Vagina (tissue), 2 donors: ENCODE data around the gene ATP11A. TPM values are rescaled to one million over a fixed set of nuclear protein-coding genes. Genes with fewer than 3 reads are reported as not detected.

Source experiments
- DNase-seq, 2 donors: peaks; one replicate each; pipeline ENCODE4 v3.0.0-alpha.2; 2017; ENCODE audit errors: extremely low spot score in 2 of 2
- H3K27ac ChIP-seq: fragments of 200-600 bp; sonication (generic); one replicate; pipeline ENCODE4 v1.5.1; 2019
- H3K27me3 ChIP-seq: fragments of 200-600 bp; sonication (generic); one replicate; pipeline ENCODE4 v1.5.1; 2019
- H3K36me3 ChIP-seq, 2 donors: fragments of 200-600 bp; sonication (generic); one replicate each; pipeline ENCODE4 v1.5.1; 2017 to 2019
- H3K4me1 ChIP-seq: fragments of 200-600 bp; sonication (generic); one replicate; pipeline ENCODE4 v1.5.1; 2019
- H3K4me3 ChIP-seq, 2 donors: fragments of 200-600 bp; sonication (generic); 1 replicate in 1 of 2; 2 replicates in 1 of 2; pipeline ENCODE4 v1.5.1; 2016 to 2019
- H3K9me3 ChIP-seq: fragments of 200-600 bp; sonication (generic); one replicate; pipeline ENCODE4 v1.5.1; 2019
- CTCF ChIP-seq, 3 experiments: fragments of 450-650 bp in 2 of 3; fragments of 200-600 bp in 1 of 3; sonication (generic) in 1 of 3; IDR thresholded peaks; one replicate each; pipeline ENCODE4 v1.5.1; 2017 to 2019; ENCODE audit warnings: antibody characterized with exemption in 3 of 3, mild to moderate bottlenecking in 2 of 3, moderate library complexity in 2 of 3
- POLR2A ChIP-seq, 2 donors: fragments of 450-650 bp; IDR thresholded peaks; one replicate each; pipeline ENCODE4 v1.6.1; 2017; ENCODE audit warnings: antibody characterized with exemption in 2 of 2, mild to moderate bottlenecking in 2 of 2, moderate library complexity in 2 of 2
- POLR2AphosphoS5 ChIP-seq, 2 donors: sonication (generic); formaldehyde crosslinking; IDR thresholded peaks; one replicate each; pipeline ENCODE4 v1.9.0; 2017; ENCODE audit warnings: antibody characterized with exemption in 2 of 2, mild to moderate bottlenecking in 2 of 2, low read depth in 1 of 2; ENCODE audit not compliant: insufficient read depth in 1 of 2
- intact Hi-C: fragments of 100-400 bp; cut with DNase I; formaldehyde crosslinking; loops from one replicate; pipeline ENCODE4 v1.15.1; 2023
- total RNA-seq: library from RNA; depleted of rRNA; stranded (reverse); fragments of >200 nt; gene quantifications from one replicate; pipeline ENCODE4 v1.2.3, GENCODE V29; 2016

Gene ATP11A
- total RNA-seq, 1 donor from 2014 or later: 33.4 TPM

GRCh38 chr13:112873851-112874750 is 184.3 kb downstream of the ATP11A start:
- peaks cover 0 to 22% of the 10 kb centered on the region in 2 donors for H3K36me3 ChIP-seq
- no peak overlapping the region for H3K4me3 ChIP-seq
- no peaks in the 10 kb centered on the region for H3K4me1 ChIP-seq
- DNase-seq: no peak
- no peaks in the 10 kb centered on the region for H3K27me3 ChIP-seq
- H3K9me3 ChIP-seq: no peaks in the 10 kb centered on the region
- intact Hi-C loops: loop anchor here (5.0 kb wide), 1 partner anchor 232 kb away; no protein-coding TSS in a partner anchor
- TF ChIP-seq POLR2A (IDR thresholded peaks at IDR 0.05) (no peak), POLR2AphosphoS5 (IDR thresholded peaks at IDR 0.05; ENCODE audit: insufficient read depth in 1 of 2, low read depth in 1 of 2) (peak in 1 of 2 donors; percentile 42), CTCF (IDR thresholded peaks at IDR 0.05) (peak; percentile 67 to 91 (median 78))
- H3K27ac ChIP-seq: no peak overlapping the region

GRCh38 chr13:112874751-112875300 is 185.0 kb downstream of the ATP11A start:
- intact Hi-C loops: loop anchor here (5.0 kb wide), 1 partner anchor 233 kb away; no protein-coding TSS in a partner anchor
- peaks cover 0 to 18% of the 10 kb centered on the region in 2 donors for H3K36me3 ChIP-seq
- H3K9me3 ChIP-seq: no peaks in the 10 kb centered on the region
- TF ChIP-seq POLR2AphosphoS5 (IDR thresholded peaks at IDR 0.05; ENCODE audit: insufficient read depth in 1 of 2, low read depth in 1 of 2): no peak
- TF ChIP-seq POLR2A (IDR thresholded peaks at IDR 0.05): no peak
- no peak for TF ChIP-seq CTCF (IDR thresholded peaks at IDR 0.05)
- no peak overlapping the region for H3K4me3 ChIP-seq
- no peak overlapping the region for H3K27ac ChIP-seq
- H3K4me1 ChIP-seq: no peaks in the 10 kb centered on the region
- DNase-seq: no peak
- H3K27me3 ChIP-seq: no peaks in the 10 kb centered on the region

- TF ChIP-seq POLR2A (IDR thresholded peaks at IDR 0.05) (no peak), CTCF (IDR thresholded peaks at IDR 0.05) (no peak), POLR2AphosphoS5 (IDR thresholded peaks at IDR 0.05; ENCODE audit: insufficient read depth in 1 of 2, low read depth in 1 of 2) (no peak)
- H3K9me3 ChIP-seq: no peaks in the 10 kb centered on the region
- no peak overlapping the region for H3K4me3 ChIP-seq
- no peak for DNase-seq
- intact Hi-C loops: no loop called here
- H3K27me3 ChIP-seq: no peaks in the 10 kb centered on the region
- H3K27ac ChIP-seq: no peak overlapping the region
- peaks cover 0 to 22% of the 10 kb centered on the region in 2 donors for H3K36me3 ChIP-seq
- H3K4me1 ChIP-seq: no peaks in the 10 kb centered on the region
Observed at GRCh38 chr13:112875627-112876026, 185.8 kb downstream of the ATP11A start.

- Histone ChIP-seq H3K36me3 (peaks cover 0 to 28% of the 10 kb centered on the region in 2 donors), H3K27me3 (no peaks in the 10 kb centered on the region), H3K4me1 (no peaks in the 10 kb centered on the region), H3K27ac (no peak overlapping the region), H3K9me3 (no peaks in the 10 kb centered on the region), H3K4me3 (no peak overlapping the region)
- no peak for DNase-seq
- intact Hi-C loops: no loop called here
- TF ChIP-seq POLR2AphosphoS5 (IDR thresholded peaks at IDR 0.05; ENCODE audit: insufficient read depth in 1 of 2, low read depth in 1 of 2) (no peak), CTCF (IDR thresholded peaks at IDR 0.05) (no peak), POLR2A (IDR thresholded peaks at IDR 0.05) (no peak)
Observed at GRCh38 chr13:112876305-112877000, 186.6 kb downstream of the ATP11A start.
